GM12878 (cell line): ENCODE measurements around the gene LRFN2. TPM values are rescaled to one million over a fixed set of nuclear protein-coding genes. Genes with fewer than 3 reads are reported as not detected.

ENCODE experiments used
- ATAC-seq: fragments of 200-7000 bp; cut with Tn5 transposase; 3 replicates; pipeline ENCODE4 v1.9.1; 2020; ENCODE audit warnings: mild to moderate bottlenecking, moderate library complexity
- BruUV-seq: library from RNA; stranded (reverse); fragments of 400-500 nt; replicated peaks from 2 replicates; lab custom pipeline; 2021; lab: Mats Ljungman, UMichigan
- CTCF ChIA-PET: fragments of 300-600 bp; sonication (Branson Sonifier 250); formaldehyde crosslinking; extraction: SDS; loops from one replicate; lab custom pipeline; 2021; ENCODE audit warnings: inconsistent platforms; lab: Yijun Ruan, JAX
- POLR2A ChIA-PET: fragments of 350-600 bp; formaldehyde crosslinking; extraction: SDS; loops from one replicate; lab custom pipeline; 2021; ENCODE audit warnings: inconsistent platforms; lab: Charles Lee
- RAD21 ChIA-PET: fragments of 300-600 bp; sonication (Branson Sonifier 250); formaldehyde crosslinking; loops from one replicate; lab custom pipeline; 2023; ENCODE audit warnings: antibody characterized with exemption; ENCODE audit not compliant: unreplicated experiment; lab: Charles Lee
- SMC1A ChIA-PET: fragments of 300-600 bp; sonication (Branson Sonifier 250); formaldehyde crosslinking; loops from one replicate; lab custom pipeline; 2023; ENCODE audit not compliant: unreplicated experiment, uncharacterized antibody; lab: Charles Lee
- DNase-seq: peaks from one replicate; pipeline ENCODE4 v3.0.0-alpha.2; 2011; ENCODE audit warnings: low read depth, low spot score
- FAIRE-seq: peaks from 3 replicates; lab custom pipeline; 2011; peaks lifted over from hg19 to GRCh38; lab: Jason Lieb, UNC
- H2AFZ ChIP-seq: 2 replicates; pipeline ENCODE4 v1.6.0; 2011; ENCODE audit warnings: low read depth, low read length, control low read depth; ENCODE audit not compliant: control insufficient read depth
- H3K27ac ChIP-seq: 2 replicates; pipeline ENCODE4 v1.5.1; 2011; ENCODE audit warnings: control low read depth; ENCODE audit not compliant: control insufficient read depth, insufficient read depth
- H3K27me3 ChIP-seq, 2 experiments: replicated peaks in 1 of 2; 2 replicates each; pipeline versions ENCODE4 v1.6.0 to v1.6.1; 2011; ENCODE audit warnings: low read length in 1 of 2; ENCODE audit not compliant: control insufficient read depth in 2 of 2, insufficient read depth in 2 of 2
- H3K36me3 ChIP-seq, 2 experiments: 2 replicates each; pipeline ENCODE4 v1.5.1; 2011; ENCODE audit warnings: low read length in 1 of 2; ENCODE audit not compliant: control insufficient read depth in 2 of 2, insufficient read depth in 2 of 2
- H3K4me1 ChIP-seq: 2 replicates; pipeline ENCODE4 v1.6.1; 2011; ENCODE audit warnings: mild to moderate bottlenecking, low read length, moderate library complexity, mixed read lengths; ENCODE audit not compliant: control insufficient read depth, insufficient read depth
- H3K4me2 ChIP-seq: 2 replicates; pipeline ENCODE4 v1.6.0; 2011; ENCODE audit warnings: control low read depth; ENCODE audit not compliant: control insufficient read depth, insufficient read depth
- H3K4me3 ChIP-seq: fragments of 200-600 bp; sonication (generic); 2 replicates; pipeline ENCODE4 v1.5.1; 2016
- H3K79me2 ChIP-seq: 2 replicates; pipeline ENCODE4 v1.6.0; 2011; ENCODE audit warnings: low read length; ENCODE audit not compliant: control insufficient read depth, insufficient read depth
- H3K9ac ChIP-seq: 2 replicates; pipeline ENCODE4 v1.8.0; 2011; ENCODE audit warnings: low read length, control low read depth, mixed read lengths; ENCODE audit not compliant: control insufficient read depth, insufficient read depth
- H3K9me3 ChIP-seq: replicated peaks from 3 replicates; pipeline ENCODE4 v1.5.1; 2011; ENCODE audit warnings: mild to moderate bottlenecking, low read length; ENCODE audit not compliant: control insufficient read depth, insufficient read depth
- H4K20me1 ChIP-seq: 2 replicates; pipeline ENCODE4 v1.6.0; 2011; ENCODE audit not compliant: control insufficient read depth, insufficient read depth
- CBX5 ChIP-seq: sonication (generic); IDR thresholded peaks from 2 replicates; pipeline ENCODE4 v1.6.1; 2016; ENCODE audit warnings: low read depth, moderate library complexity, mild to moderate bottlenecking, inconsistent platforms
- CHD4 ChIP-seq: fragments of 200-600 bp; sonication (generic); IDR thresholded peaks from 2 replicates; pipeline ENCODE4 v1.6.1; 2016; ENCODE audit warnings: mild to moderate bottlenecking
- GATAD2B ChIP-seq: fragments of 450-650 bp; conservative IDR thresholded peaks from 2 replicates; pipeline ENCODE4 v1.6.1; 2017; ENCODE audit warnings: low read depth, mild to moderate bottlenecking, moderate library complexity
- MAX ChIP-seq: IDR thresholded peaks from 2 replicates; pipeline ENCODE4 v1.6.1; 2012; ENCODE audit warnings: low read depth, low read length, improper control_type of control experiment
- NRF1 ChIP-seq: conservative IDR thresholded peaks from 2 replicates; pipeline ENCODE4 v1.6.1; 2011; ENCODE audit warnings: mild to moderate bottlenecking, low read depth, low read length, improper control_type of control experiment
- PBX3 ChIP-seq: IDR thresholded peaks from 2 replicates; pipeline ENCODE4 v1.6.1; 2011; ENCODE audit warnings: mild to moderate bottlenecking, low read depth, low read length, moderate library complexity; ENCODE audit not compliant: insufficient replicate concordance
- YBX1 ChIP-seq: fragments of 450-650 bp; IDR thresholded peaks from 2 replicates; pipeline ENCODE4 v1.6.1; 2016; ENCODE audit warnings: antibody characterized with exemption
- ZNF592 ChIP-seq: fragments of 450-650 bp; IDR thresholded peaks from 2 replicates; pipeline ENCODE4 v1.6.1; 2017; ENCODE audit warnings: mild to moderate bottlenecking, moderate library complexity
- ZSCAN29 ChIP-seq: fragments of 450-650 bp; IDR thresholded peaks from 2 replicates; pipeline ENCODE4 v1.6.1; 2017; ENCODE audit warnings: mild to moderate bottlenecking, moderate library complexity
- WGBS: methylation state at CpG from one replicate; pipeline ENCODE4 v1.1.6; 2016; ENCODE audit warnings: low lambda C conversion rate; ENCODE audit not compliant: insufficient replicate concordance, insufficient coverage; ENCODE audit errors: missing lambda C conversion rate; 5-methylcytosine and 5-hydroxymethylcytosine counted together
- in situ Hi-C: fragments of 300-500 bp; cut with MboI; formaldehyde crosslinking; loops from 9 replicates; pipeline ENCODE4 v1.14.3; 2018; ENCODE audit warnings: mixed read lengths
- intact Hi-C: fragments of 100-400 bp; cut with micrococcal nuclease; formaldehyde crosslinking; loops from one replicate; pipeline ENCODE4 v1.14.2; 2022; ENCODE audit not compliant: unreplicated experiment
- polyA plus RNA-seq, 11 experiments: library from polyadenylated mRNA; depleted of rRNA in 4 of 11; unstranded in 6 of 11; stranded (reverse) in 5 of 11; fragments of >200 nt; fragmentation: Nextera tagmentation in 4 of 11; fragmentation: Illumina TruSeq in 1 of 11; extraction: Ambion mirVana in 4 of 11; extraction: Trizol in 1 of 11; gene quantifications; 1 replicate in 1 of 11; 2 replicates in 10 of 11; pipeline versions ENCODE4 v1.2.1 to v1.2.3, GENCODE V29; 2011 to 2016; ENCODE audit warnings: inconsistent platforms in 2 of 11, missing spikeins in 2 of 11, low read depth in 1 of 11
- total RNA-seq, 4 experiments: library from RNA; depleted of rRNA in 3 of 4; stranded (reverse); fragments of >200 nt in 3 of 4; fragmentation: Illumina TruSeq in 1 of 4; extraction: Trizol in 1 of 4; gene quantifications; 2 replicates each; pipeline versions ENCODE4 v1.2.1 to v1.2.3, GENCODE V29; 2013 to 2021

LRFN2 gene
- total and polyA plus RNA-seq, 10 of the 15 experiments (the other 5 are each of a cell fraction or from before 2014, with no cell fraction given): not detected

- TF ChIP-seq ZNF592 (no peak), YBX1 (no peak)
Observed at GRCh38 chr6:40486576-40486975, 100.6 kb downstream of the LRFN2 start (continued).

GRCh38 chr6:40485795-40486194 is 101.4 kb downstream of the LRFN2 start:
- ChIA-PET CTCF (no interaction called here), RAD21 (no interaction called here), POLR2A (no interaction called here), SMC1A (no interaction called here)
- Histone ChIP-seq H3K9ac (no peak overlapping the region), H3K4me2 (no peak overlapping the region), H3K4me1 (no peaks in the 10 kb centered on the region), H3K9me3 (no peaks in the 10 kb centered on the region), H3K27me3 (peaks cover 0 to 7% of the 10 kb centered on the region in 2 experiments; a peak in 3 of 4 replicates), H3K79me2 (no peaks in the 10 kb centered on the region), H3K4me3 (no peak overlapping the region), H4K20me1 (no peaks in the 10 kb centered on the region), H3K36me3 (no peaks in the 10 kb centered on the region), H2AFZ (no peak overlapping the region), H3K27ac (no peak overlapping the region)
- TF ChIP-seq CHD4 (no peak), PBX3 (no peak), MAX (no peak), NRF1 (no peak), ZSCAN29 (no peak), GATAD2B (no peak), CBX5 (no peak)
- intact Hi-C loops: no loop called here
- BruUV-seq: no TSS peak
- in situ Hi-C loops: no loop called here
- DNase-seq (no peak), ATAC-seq (no peak), FAIRE-seq (no peak)
- WGBS: 11% methylated on average over 2 of the region's 2 CpGs
